BLaER1 treated with 17β-estradiol and CSF1 and Interleukin-3, amounts not matched to agents 10 nM and 100 nM (cell line): Measurements from ENCODE around the gene STAC3.

Experiments
- H3K27ac ChIP-seq, 11 experiments: shearing (Covaris generic); formaldehyde crosslinking; 2 replicates each; pipeline ENCODE4 v1.8.1; 2022
- H3K27me3 ChIP-seq, 11 experiments: shearing (Covaris generic); formaldehyde crosslinking; 2 replicates each; pipeline ENCODE4 v1.8.1; 2022
- H3K36me3 ChIP-seq, 11 experiments: shearing (Covaris generic); formaldehyde crosslinking; 2 replicates each; pipeline ENCODE4 v1.8.1; 2022
- H3K4me1 ChIP-seq, 10 experiments: shearing (Covaris generic); formaldehyde crosslinking; 2 replicates each; pipeline ENCODE4 v1.8.1; 2022
- H3K4me2 ChIP-seq, 11 experiments: shearing (Covaris generic); formaldehyde crosslinking; 2 replicates each; pipeline ENCODE4 v1.8.1; 2022
- H3K4me3 ChIP-seq, 10 experiments: shearing (Covaris generic); formaldehyde crosslinking; 2 replicates each; pipeline ENCODE4 v1.8.1; 2022
- H3K9ac ChIP-seq, 11 experiments: shearing (Covaris generic); formaldehyde crosslinking; 2 replicates each; pipeline ENCODE4 v1.8.1; 2022
- H3K9me3 ChIP-seq, 11 experiments: shearing (Covaris generic); formaldehyde crosslinking; replicated peaks in 1 of 11; 2 replicates each; pipeline ENCODE4 v1.8.1; 2022
- H4K20me1 ChIP-seq, 11 experiments: shearing (Covaris generic); formaldehyde crosslinking; 2 replicates each; pipeline ENCODE4 v1.8.1; 2022
- Cebpa-rat ChIP-seq, 11 experiments: shearing (Covaris generic); IDR thresholded peaks; 2 replicates each; pipeline ENCODE4 v1.8.1; 2022

The STAC3 gene

GRCh38 chr12:57200497-57200896, 50.5 kb downstream of the STAC3 start:
- H3K4me1 ChIP-seq: peaks cover 0 to 19% (median 12%) of the 10 kb centered on the region in 10 experiments; a peak in 15 of 20 replicates
- TF ChIP-seq Cebpa-rat (IDR thresholded peaks at IDR 0.05): no peak
- H3K9me3 ChIP-seq: no peaks in the 10 kb centered on the region
- no peak overlapping the region for H3K4me2 ChIP-seq
- H3K27ac ChIP-seq: no peak overlapping the region
- H3K9ac ChIP-seq: no peak overlapping the region
- no peak overlapping the region for H3K4me3 ChIP-seq
- peaks cover 0 to 95% (median 11%) of the 10 kb centered on the region in 11 experiments; a peak in 14 of 22 replicates for H4K20me1 ChIP-seq
- no peaks in the 10 kb centered on the region for H3K27me3 ChIP-seq
- H3K36me3 ChIP-seq: peaks cover 31 to 99% (median 77%) of the 10 kb centered on the region in 11 experiments; a peak in 17 of 22 replicates

GRCh38 chr12:57199191-57199590, 51.8 kb downstream of the STAC3 start:
- H3K4me2 ChIP-seq: no peak overlapping the region
- TF ChIP-seq Cebpa-rat (IDR thresholded peaks at IDR 0.05): no peak
- H3K9ac ChIP-seq: no peak overlapping the region; a peak in 1 of 22 replicates
- H3K9me3 ChIP-seq: no peaks in the 10 kb centered on the region
- no peak overlapping the region for H3K4me3 ChIP-seq
- H3K27ac ChIP-seq: no peak overlapping the region
- peaks cover 0 to 95% (median 22%) of the 10 kb centered on the region in 11 experiments; a peak in 14 of 22 replicates for H4K20me1 ChIP-seq
- H3K27me3 ChIP-seq: no peaks in the 10 kb centered on the region
- peaks cover 26 to 99% (median 64%) of the 10 kb centered on the region in 11 experiments; a peak in 17 of 22 replicates for H3K36me3 ChIP-seq
- H3K4me1 ChIP-seq: peaks cover 0 to 22% (median 20%) of the 10 kb centered on the region in 10 experiments; a peak in 16 of 20 replicates

- H3K36me3 ChIP-seq: peaks cover 26 to 99% (median 55%) of the 10 kb centered on the region in 11 experiments; a peak in 17 of 22 replicates
Measured at GRCh38 chr12:57198329-57198728, 52.7 kb downstream of the STAC3 start.

GRCh38 chr12:57196956-57197355, 54.0 kb downstream of the STAC3 start:
- Histone ChIP-seq H3K4me3 (no peak overlapping the region), H3K4me1 (peaks cover 0 to 22% (median 20%) of the 10 kb centered on the region in 10 experiments; a peak in 16 of 20 replicates), H3K27me3 (no peaks in the 10 kb centered on the region), H3K27ac (no peak overlapping the region), H4K20me1 (peaks cover 0 to 97% (median 22%) of the 10 kb centered on the region in 11 experiments; a peak in 14 of 22 replicates), H3K9me3 (no peaks in the 10 kb centered on the region), H3K4me2 (peak overlapping the region in 3 of 11 experiments; percentile 54 to 76 (median 67); a peak in 4 of 22 replicates), H3K36me3 (peaks cover 33 to 100% (median 56%) of the 10 kb centered on the region in 11 experiments; a peak in 17 of 22 replicates), H3K9ac (no peak overlapping the region)
- no peak for TF ChIP-seq Cebpa-rat (IDR thresholded peaks at IDR 0.05)

More at GRCh38 chr12:57198329-57198728, 52.7 kb downstream of the STAC3 start:
- Histone ChIP-seq H3K27ac (no peak overlapping the region), H3K4me1 (peaks cover 0 to 22% (median 20%) of the 10 kb centered on the region in 10 experiments; a peak in 16 of 20 replicates), H3K4me2 (no peak overlapping the region), H3K9ac (no peak overlapping the region), H3K9me3 (no peaks in the 10 kb centered on the region), H3K4me3 (no peak overlapping the region), H4K20me1 (peaks cover 0 to 95% (median 22%) of the 10 kb centered on the region in 11 experiments; a peak in 14 of 22 replicates), H3K27me3 (no peaks in the 10 kb centered on the region)
- no peak for TF ChIP-seq Cebpa-rat (IDR thresholded peaks at IDR 0.05)

GRCh38 chr12:57196439-57196838, 54.5 kb downstream of the STAC3 start:
- Histone ChIP-seq H3K9me3 (no peaks in the 10 kb centered on the region), H3K27me3 (no peaks in the 10 kb centered on the region), H4K20me1 (peaks cover 0 to 94% (median 22%) of the 10 kb centered on the region in 11 experiments; a peak in 14 of 22 replicates), H3K4me3 (no peak overlapping the region), H3K27ac (no peak overlapping the region), H3K4me2 (peak overlapping the region in 8 of 11 experiments; percentile 54 to 78 (median 72); a peak in 16 of 22 replicates), H3K9ac (no peak overlapping the region), H3K36me3 (peaks cover 33 to 100% (median 57%) of the 10 kb centered on the region in 11 experiments; a peak in 18 of 22 replicates), H3K4me1 (peaks cover 0 to 22% (median 20%) of the 10 kb centered on the region in 10 experiments; a peak in 16 of 20 replicates)
- no peak for TF ChIP-seq Cebpa-rat (IDR thresholded peaks at IDR 0.05)

GRCh38 chr12:57195611-57196371, 55.2 kb downstream of the STAC3 start:
- Histone ChIP-seq H3K4me3 (no peak overlapping the region), H3K27ac (no peak overlapping the region), H3K9ac (no peak overlapping the region), H3K4me1 (peaks cover 0 to 22% (median 20%) of the 10 kb centered on the region in 10 experiments; a peak in 16 of 20 replicates), H3K4me2 (peak overlapping the region in 9 of 11 experiments; percentile 37 to 78 (median 68); a peak in 18 of 22 replicates), H3K27me3 (no peaks in the 10 kb centered on the region), H3K9me3 (no peaks in the 10 kb centered on the region), H3K36me3 (peaks cover 33 to 100% (median 61%) of the 10 kb centered on the region in 11 experiments; a peak in 18 of 22 replicates), H4K20me1 (peaks cover 0 to 94% (median 22%) of the 10 kb centered on the region in 11 experiments; a peak in 14 of 22 replicates)
- no peak for TF ChIP-seq Cebpa-rat (IDR thresholded peaks at IDR 0.05)

- no peak for TF ChIP-seq Cebpa-rat (IDR thresholded peaks at IDR 0.05)
- H3K27me3 ChIP-seq: no peaks in the 10 kb centered on the region
- H3K4me2 ChIP-seq: peak overlapping the region in 9 of 11 experiments; percentile 37 to 78 (median 68); a peak in 18 of 22 replicates
- H3K4me3 ChIP-seq: no peak overlapping the region
- peaks cover 0 to 22% (median 20%) of the 10 kb centered on the region in 10 experiments; a peak in 16 of 20 replicates for H3K4me1 ChIP-seq
- peaks cover 0 to 97% (median 22%) of the 10 kb centered on the region in 11 experiments; a peak in 14 of 22 replicates for H4K20me1 ChIP-seq
- no peak overlapping the region for H3K9ac ChIP-seq
- H3K27ac ChIP-seq: no peak overlapping the region
- H3K36me3 ChIP-seq: peaks cover 33 to 100% (median 61%) of the 10 kb centered on the region in 11 experiments; a peak in 18 of 22 replicates
- H3K9me3 ChIP-seq: no peaks in the 10 kb centered on the region
Measured at GRCh38 chr12:57195186-57195585, 55.8 kb downstream of the STAC3 start.

GRCh38 chr12:57194253-57194652, 56.7 kb downstream of the STAC3 start:
- no peak for TF ChIP-seq Cebpa-rat (IDR thresholded peaks at IDR 0.05)
- Histone ChIP-seq H4K20me1 (peaks cover 0 to 98% (median 22%) of the 10 kb centered on the region in 11 experiments; a peak in 14 of 22 replicates), H3K9me3 (no peaks in the 10 kb centered on the region), H3K4me2 (0 out of 22 replicates have a peak overlapping the region, but pooled peaks of 1 of the 11 experiments have one; percentile 12), H3K27me3 (no peaks in the 10 kb centered on the region), H3K4me1 (peaks cover 0 to 22% (median 20%) of the 10 kb centered on the region in 10 experiments; a peak in 16 of 20 replicates), H3K4me3 (no peak overlapping the region), H3K36me3 (peaks cover 27 to 100% (median 52%) of the 10 kb centered on the region in 11 experiments; a peak in 18 of 22 replicates), H3K9ac (no peak overlapping the region), H3K27ac (no peak overlapping the region)
